Measurements from ENCODE around the gene CTNNAL1. TPM values are rescaled to one million over a fixed set of nuclear protein-coding genes. Genes with fewer than 3 reads are reported as not detected.
A peak's percentile ranks its signal among the peaks of the same experiment; 100 is the strongest.

The CTNNAL1 gene
- total and polyA plus RNA-seq, 9 of the 15 experiments (the other 6 are each of a cell fraction or from before 2014, with no cell fraction given): 23.2 to 78.0 (median 46.7) TPM

DNA sequence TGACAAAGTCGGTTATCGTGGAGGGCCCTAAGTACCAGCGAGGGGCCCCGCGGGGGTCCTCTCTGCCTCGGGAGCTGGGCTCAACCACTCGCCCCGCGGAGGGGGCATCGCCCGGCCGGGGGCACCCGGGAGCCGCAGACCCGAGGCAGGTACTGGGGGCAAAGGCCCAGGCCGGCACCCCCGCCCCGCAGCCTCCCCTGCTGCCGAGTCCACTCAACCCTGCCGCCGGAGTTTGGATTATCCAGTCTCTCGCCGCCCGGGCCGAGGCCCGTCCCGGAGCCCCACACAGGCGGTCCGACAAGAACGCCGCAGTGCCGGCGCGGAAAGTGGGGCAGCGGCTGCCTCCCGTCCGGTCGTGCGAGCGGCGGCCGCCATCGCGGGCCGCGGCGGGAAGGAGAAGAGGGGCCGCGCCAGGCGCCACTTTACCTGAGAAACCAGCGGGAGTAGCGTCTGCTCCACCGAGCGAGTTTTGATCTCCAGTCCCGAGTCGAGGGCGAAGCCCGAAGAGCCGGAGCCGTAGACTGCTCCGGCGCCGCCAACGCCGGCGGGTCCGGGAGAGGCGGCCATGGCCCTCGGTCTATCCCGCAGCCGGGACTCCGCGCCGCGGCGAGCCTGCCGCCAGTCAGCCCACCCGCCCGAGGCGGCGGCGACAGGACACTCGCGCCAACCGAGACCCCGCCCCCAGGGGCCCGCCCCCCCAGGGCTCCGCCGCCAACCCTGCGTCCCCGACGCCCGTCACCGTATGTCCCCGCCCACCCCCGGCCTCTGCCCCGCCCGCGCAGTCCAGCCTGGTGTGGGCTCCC, at the start of gene CTNNAL1 (continued):
- TF ChIP-seq ZNF140 (CRISPR knock-in tag; IDR thresholded peaks at IDR 0.05) (no peak), SIN3A (IDR thresholded peaks at IDR 0.05; ENCODE audit: borderline replicate concordance in 2 of 2, control insufficient read depth in 1 of 2, low read depth in 2 of 2, low read length in 2 of 2) (peak in 1 of 2 experiments; percentile 84; a peak in 1 of 4 replicates), YY1 (IDR thresholded peaks at IDR 0.05; ENCODE audit: borderline replicate concordance in 1 of 3, control insufficient read depth in 1 of 3, extremely low read depth in 1 of 3, insufficient read depth in 3 of 3, insufficient read length in 1 of 3, insufficient replicate concordance in 2 of 3, low read depth in 1 of 3, low read length in 2 of 3) (peak; percentile 37 to 87 (median 82)), FOXK1 (CRISPR knock-in tag; IDR thresholded peaks at IDR 0.05; ENCODE audit: borderline replicate concordance) (no peak), TGIF2 (CRISPR knock-in tag; IDR thresholded peaks at IDR 0.05) (peak; percentile 85; the same call in 1 of the 2 replicates), RBFOX2 (IDR thresholded peaks at IDR 0.05; ENCODE audit: low read depth, low read length) (peak; percentile 83), BRD9 (IDR thresholded peaks at IDR 0.05; ENCODE audit: low read depth, partially characterized antibody) (no peak), CHCHD3 (CRISPR knock-in tag; IDR thresholded peaks at IDR 0.05) (0 out of 2 replicates have a peak, but pooled peaks have one; percentile 66), TBP (optimal IDR thresholded peaks at IDR 0.05; ENCODE audit: low read depth, low read length) (peak; percentile 72), RBM22 (IDR thresholded peaks at IDR 0.05; ENCODE audit: low read depth, low read length, poor library complexity, severe bottlenecking) (peak; percentile 86), HIVEP1 (CRISPR knock-in tag; IDR thresholded peaks at IDR 0.05) (0 out of 2 replicates have a peak, but pooled peaks have one; percentile 32), BRF1 (IDR thresholded peaks at IDR 0.05; ENCODE audit: borderline replicate concordance, extremely low read depth, insufficient read length) (no peak), MXI1 (IDR thresholded peaks at IDR 0.05; ENCODE audit: low read depth, low read length) (no peak), HMG20B (CRISPR knock-in tag; IDR thresholded peaks at IDR 0.05) (no peak), FIP1L1 (IDR thresholded peaks at IDR 0.05; ENCODE audit: low read depth, low read length, poor library complexity, severe bottlenecking) (peak; percentile 59), ZEB2 (IDR thresholded peaks at IDR 0.05) (no peak), ZBTB7A (IDR thresholded peaks at IDR 0.05; ENCODE audit: borderline replicate concordance, control insufficient read depth, low read depth, low read length) (peak; percentile 55; the same call in 1 of the 2 replicates)
- TF ChIP-seq, protein P1, sequence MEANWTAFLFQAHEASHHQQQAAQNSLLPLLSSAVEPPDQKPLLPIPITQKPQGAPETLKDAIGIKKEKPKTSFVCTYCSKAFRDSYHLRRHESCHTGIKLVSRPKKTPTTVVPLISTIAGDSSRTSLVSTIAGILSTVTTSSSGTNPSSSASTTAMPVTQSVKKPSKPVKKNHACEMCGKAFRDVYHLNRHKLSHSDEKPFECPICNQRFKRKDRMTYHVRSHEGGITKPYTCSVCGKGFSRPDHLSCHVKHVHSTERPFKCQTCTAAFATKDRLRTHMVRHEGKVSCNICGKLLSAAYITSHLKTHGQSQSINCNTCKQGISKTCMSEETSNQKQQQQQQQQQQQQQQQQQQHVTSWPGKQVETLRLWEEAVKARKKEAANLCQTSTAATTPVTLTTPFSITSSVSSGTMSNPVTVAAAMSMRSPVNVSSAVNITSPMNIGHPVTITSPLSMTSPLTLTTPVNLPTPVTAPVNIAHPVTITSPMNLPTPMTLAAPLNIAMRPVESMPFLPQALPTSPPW (CRISPR knock-in tag; IDR thresholded peaks at IDR 0.05): peak; percentile 91
- TF ChIP-seq, protein P2, sequence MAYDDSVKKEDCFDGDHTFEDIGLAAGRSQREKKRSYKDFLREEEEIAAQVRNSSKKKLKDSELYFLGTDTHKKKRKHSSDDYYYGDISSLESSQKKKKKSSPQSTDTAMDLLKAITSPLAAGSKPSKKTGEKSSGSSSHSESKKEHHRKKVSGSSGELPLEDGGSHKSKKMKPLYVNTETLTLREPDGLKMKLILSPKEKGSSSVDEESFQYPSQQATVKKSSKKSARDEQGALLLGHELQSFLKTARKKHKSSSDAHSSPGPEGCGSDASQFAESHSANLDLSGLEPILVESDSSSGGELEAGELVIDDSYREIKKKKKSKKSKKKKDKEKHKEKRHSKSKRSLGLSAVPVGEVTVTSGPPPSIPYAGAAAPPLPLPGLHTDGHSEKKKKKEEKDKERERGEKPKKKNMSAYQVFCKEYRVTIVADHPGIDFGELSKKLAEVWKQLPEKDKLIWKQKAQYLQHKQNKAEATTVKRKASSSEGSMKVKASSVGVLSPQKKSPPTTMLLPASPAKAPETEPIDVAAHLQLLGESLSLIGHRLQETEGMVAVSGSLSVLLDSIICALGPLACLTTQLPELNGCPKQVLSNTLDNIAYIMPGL (CRISPR knock-in tag; IDR thresholded peaks at IDR 0.05): no peak
- TF ChIP-seq, protein P3, sequence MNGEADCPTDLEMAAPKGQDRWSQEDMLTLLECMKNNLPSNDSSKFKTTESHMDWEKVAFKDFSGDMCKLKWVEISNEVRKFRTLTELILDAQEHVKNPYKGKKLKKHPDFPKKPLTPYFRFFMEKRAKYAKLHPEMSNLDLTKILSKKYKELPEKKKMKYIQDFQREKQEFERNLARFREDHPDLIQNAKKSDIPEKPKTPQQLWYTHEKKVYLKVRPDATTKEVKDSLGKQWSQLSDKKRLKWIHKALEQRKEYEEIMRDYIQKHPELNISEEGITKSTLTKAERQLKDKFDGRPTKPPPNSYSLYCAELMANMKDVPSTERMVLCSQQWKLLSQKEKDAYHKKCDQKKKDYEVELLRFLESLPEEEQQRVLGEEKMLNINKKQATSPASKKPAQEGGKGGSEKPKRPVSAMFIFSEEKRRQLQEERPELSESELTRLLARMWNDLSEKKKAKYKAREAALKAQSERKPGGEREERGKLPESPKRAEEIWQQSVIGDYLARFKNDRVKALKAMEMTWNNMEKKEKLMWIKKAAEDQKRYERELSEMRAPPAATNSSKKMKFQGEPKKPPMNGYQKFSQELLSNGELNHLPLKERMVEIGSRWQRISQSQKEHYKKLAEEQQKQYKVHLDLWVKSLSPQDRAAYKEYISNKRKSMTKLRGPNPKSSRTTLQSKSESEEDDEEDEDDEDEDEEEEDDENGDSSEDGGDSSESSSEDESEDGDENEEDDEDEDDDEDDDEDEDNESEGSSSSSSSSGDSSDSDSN (IDR thresholded peaks at IDR 0.05; ENCODE audit: borderline replicate concordance in 1 of 2, low read depth in 2 of 2, low read length in 2 of 2): 0 out of 4 replicates have a peak, but pooled peaks of 1 of the 2 experiments have one; percentile 58
